NCI-H146 treated with DMSO at 0.1 percent for 48 hours (cell line): ENCODE results near the gene VAMP1.

Experiments used
- DNase-seq: peaks from one replicate; lab custom pipeline; 2025; ENCODE audit not compliant: unreplicated experiment; lab: John Stamatoyannopoulos, UW

VAMP1 gene

GRCh38 chr12:6426882-6427671 is 43.4 kb downstream of the VAMP1 start:
- no peak for DNase-seq

- no peak for DNase-seq
Observed at GRCh38 chr12:6425590-6426531, 44.6 kb downstream of the VAMP1 start.

GRCh38 chr12:6424866-6425265 is 45.6 kb downstream of the VAMP1 start:
- DNase-seq, result no peak

GRCh38 chr12:6424008-6424347 is 46.5 kb downstream of the VAMP1 start:
- DNase-seq, result no peak

- DNase-seq, result peak; percentile 92
Observed at GRCh38 chr12:6423267-6424007, 47.0 kb downstream of the VAMP1 start.

GRCh38 chr12:6420364-6420763 is 50.1 kb downstream of the VAMP1 start:
- no peak for DNase-seq

- DNase-seq, result no peak
Observed at GRCh38 chr12:6418796-6419195, 51.7 kb downstream of the VAMP1 start.

GRCh38 chr12:6416596-6416995 is 53.9 kb downstream of the VAMP1 start:
- no peak for DNase-seq
